ENCODE data around the gene ITGB5.

ITGB5 gene

DNA sequence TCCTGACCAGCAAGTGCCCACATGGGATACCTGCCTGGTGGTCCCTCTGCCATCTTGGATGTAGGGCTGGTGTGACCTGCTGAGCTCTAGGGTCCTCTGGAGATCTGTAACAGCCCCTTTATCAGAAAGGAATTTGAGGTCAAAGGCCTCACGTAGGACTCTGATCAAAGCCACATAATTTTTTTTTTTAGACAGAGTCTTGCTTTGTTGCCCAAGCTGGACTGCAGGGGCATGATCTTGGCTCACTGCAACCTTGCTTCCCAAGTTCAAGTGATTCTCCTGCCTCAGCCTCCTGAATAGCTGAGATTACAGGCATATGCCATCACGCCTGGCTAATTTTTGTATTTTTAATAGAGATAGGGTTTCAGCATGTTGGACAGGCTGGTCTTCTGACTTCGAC is 9.5 kb downstream of the ITGB5 start:
- TF ChIP-seq, protein P1, sequence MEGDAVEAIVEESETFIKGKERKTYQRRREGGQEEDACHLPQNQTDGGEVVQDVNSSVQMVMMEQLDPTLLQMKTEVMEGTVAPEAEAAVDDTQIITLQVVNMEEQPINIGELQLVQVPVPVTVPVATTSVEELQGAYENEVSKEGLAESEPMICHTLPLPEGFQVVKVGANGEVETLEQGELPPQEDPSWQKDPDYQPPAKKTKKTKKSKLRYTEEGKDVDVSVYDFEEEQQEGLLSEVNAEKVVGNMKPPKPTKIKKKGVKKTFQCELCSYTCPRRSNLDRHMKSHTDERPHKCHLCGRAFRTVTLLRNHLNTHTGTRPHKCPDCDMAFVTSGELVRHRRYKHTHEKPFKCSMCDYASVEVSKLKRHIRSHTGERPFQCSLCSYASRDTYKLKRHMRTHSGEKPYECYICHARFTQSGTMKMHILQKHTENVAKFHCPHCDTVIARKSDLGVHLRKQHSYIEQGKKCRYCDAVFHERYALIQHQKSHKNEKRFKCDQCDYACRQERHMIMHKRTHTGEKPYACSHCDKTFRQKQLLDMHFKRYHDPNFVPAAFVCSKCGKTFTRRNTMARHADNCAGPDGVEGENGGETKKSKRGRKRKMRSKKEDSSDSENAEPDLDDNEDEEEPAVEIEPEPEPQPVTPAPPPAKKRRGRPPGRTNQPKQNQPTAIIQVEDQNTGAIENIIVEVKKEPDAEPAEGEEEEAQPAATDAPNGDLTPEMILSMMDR (IDR thresholded peaks at IDR 0.05; ENCODE audit: low read depth, low read length): no peak
- DNase-seq (ENCODE audit: extremely low read depth, low read depth): no peak

DNA sequence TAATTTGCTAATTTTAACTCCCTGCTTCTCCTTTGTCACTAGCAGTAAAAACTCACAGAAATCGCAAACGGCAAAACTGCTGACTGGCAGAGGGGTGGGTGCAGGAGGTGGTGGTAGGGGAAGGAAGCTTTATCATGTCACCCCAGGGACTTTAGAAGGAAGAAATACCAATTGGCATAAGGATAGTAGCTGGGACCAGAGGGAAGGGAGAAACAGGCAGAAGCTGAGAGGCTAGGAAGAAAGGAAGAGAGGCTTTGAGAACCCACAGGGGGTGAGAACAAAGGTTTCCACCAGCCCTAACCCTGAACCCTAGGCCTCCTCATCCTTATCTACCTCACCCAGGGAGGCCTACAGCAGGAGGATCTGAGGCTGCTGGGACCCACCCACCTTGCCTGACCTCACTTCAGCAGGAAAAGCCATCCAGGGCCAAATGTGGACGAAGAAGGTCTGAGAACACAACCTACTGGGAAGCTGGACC is 10.7 kb downstream of the ITGB5 start:
- TF ChIP-seq, protein P1 (IDR thresholded peaks at IDR 0.05; ENCODE audit: low read depth, low read length): no peak
- no peak for DNase-seq (ENCODE audit: extremely low read depth, low read depth)

DNA sequence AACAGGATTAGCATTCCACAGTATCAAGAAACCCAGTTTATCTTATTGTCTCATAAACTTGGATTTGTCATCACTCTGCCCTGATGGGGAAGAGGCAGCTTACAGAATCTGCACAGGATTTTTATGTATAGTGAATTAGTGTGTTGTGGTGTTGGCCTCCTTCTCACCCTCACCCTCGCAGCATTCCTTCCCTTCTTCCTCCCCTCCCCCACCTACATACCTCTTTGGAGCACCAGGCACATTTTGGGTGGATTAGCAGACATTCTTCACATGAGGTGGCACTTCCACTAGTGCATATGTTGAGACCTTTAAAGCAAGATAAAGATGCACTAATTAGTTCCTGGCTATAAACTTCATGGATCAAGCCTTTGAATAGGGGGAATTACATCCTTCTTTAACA is 13.9 kb downstream of the ITGB5 start:
- TF ChIP-seq, protein P1 (IDR thresholded peaks at IDR 0.05; ENCODE audit: low read depth, low read length): no peak
- DNase-seq (ENCODE audit: extremely low read depth, low read depth): no peak

DNA sequence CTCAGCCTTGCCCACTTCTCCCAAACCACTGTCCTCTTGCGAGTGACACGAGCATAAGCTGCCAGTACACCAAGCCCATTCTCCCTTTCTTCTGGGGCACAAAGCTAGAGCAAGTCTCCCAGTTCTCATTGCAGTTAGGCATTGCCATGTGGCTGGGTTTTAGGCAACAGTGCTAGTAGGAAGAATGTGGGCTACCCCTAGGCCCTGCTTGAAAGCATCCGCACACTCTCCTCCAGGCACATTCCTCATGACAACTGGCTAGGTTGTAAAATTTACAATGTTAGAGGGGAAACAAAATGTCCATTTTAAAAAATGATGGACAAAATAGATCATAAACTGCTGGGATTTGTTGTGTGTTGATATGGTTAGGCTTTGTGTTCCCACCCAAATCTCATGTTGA is 19.7 kb downstream of the ITGB5 start:
- TF ChIP-seq, protein P1 (IDR thresholded peaks at IDR 0.05; ENCODE audit: low read depth, low read length): no peak
- DNase-seq (ENCODE audit: extremely low read depth, low read depth): no peak

DNA sequence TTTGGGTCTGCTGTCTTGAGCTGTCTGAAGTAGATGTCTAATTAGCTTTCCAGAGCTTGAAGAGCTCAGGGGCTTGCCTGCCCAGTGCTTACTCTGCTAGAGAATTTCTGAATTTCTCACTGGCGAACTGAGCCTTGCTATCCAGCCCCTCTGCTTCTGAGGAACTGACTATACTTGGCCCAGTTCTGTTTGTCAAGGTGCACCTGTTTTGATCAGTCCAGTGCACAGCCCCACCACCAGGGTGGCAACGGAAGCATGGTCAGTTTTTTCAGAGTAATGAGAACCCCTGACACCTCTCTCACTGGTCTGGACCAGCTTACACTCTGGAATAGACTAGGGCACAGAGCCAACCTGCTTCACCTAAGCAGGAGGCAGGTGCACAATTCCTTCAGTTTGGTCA is 25.2 kb downstream of the ITGB5 start:
- TF ChIP-seq, protein P1 (IDR thresholded peaks at IDR 0.05; ENCODE audit: low read depth, low read length): no peak
- no peak for DNase-seq (ENCODE audit: extremely low read depth, low read depth)

DNA sequence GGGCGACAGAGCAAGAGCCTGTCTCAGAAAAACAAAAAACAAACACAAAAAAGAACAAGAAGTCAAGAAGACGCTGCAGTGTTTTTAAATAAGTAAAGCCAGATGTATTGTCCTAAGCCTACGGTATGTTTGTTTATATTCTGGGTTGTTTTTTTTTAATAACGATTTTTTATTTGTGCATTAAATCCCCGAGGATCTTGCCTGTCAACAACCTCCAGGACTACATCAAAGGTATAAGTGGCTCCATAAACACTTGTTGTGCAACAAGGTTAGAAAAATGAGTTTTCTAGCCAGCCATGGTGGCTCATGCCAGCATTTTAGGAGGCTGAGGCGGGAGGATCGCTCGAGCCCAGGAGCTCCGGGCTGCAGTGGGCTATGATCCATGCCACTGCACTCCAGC is 26.1 kb downstream of the ITGB5 start:
- TF ChIP-seq, protein P1 (IDR thresholded peaks at IDR 0.05; ENCODE audit: low read depth, low read length): no peak

DNA sequence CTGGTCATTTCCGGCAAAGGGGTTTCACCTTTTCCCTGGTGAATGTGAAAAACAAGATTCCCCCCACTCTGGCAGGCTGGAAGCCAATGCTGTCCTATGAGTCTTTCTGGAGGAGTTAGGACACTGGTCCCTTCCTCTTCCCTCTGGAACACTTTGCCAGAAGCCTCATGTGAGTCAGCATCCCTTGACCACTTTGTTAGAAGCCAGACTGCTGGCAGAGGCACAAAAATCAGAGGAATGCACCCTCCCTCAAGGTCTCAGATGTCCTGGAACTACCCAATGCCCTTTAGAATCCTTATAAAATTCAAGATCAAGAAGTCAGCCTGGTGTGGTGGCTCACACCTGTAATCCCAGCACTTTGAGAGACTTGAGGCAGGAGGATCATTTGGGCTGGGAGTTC is 26.6 kb downstream of the ITGB5 start:
- DNase-seq (ENCODE audit: extremely low read depth, low read depth): peak; percentile 82
- TF ChIP-seq, protein P1 (IDR thresholded peaks at IDR 0.05; ENCODE audit: low read depth, low read length): no peak

More for the DNA sequence above, 26.1 kb downstream of the ITGB5 start:
- no peak for DNase-seq (ENCODE audit: extremely low read depth, low read depth)
